GM06990 (cell line): Measurements from ENCODE around the gene HMGCL.
"Not testable (repeated sequence)": the region's sequence is repeated elsewhere in the genome, so short reads cannot be mapped to it uniquely, and the experiment has no call there.

ENCODE experiments used
- DNase-seq: peaks from one replicate; pipeline ENCODE4 v3.0.0-alpha.2; 2011; ENCODE audit not compliant: insufficient read length; ENCODE audit errors: extremely low read depth
- H3K27me3 ChIP-seq: replicated peaks from 2 replicates; pipeline ENCODE4 v1.6.0; 2011; ENCODE audit warnings: low read length; ENCODE audit not compliant: control insufficient read depth, insufficient read depth
- H3K36me3 ChIP-seq: 2 replicates; pipeline ENCODE4 v1.5.1; 2011; ENCODE audit warnings: low read length; ENCODE audit not compliant: control insufficient read depth, insufficient read depth
- H3K4me3 ChIP-seq: replicated peaks from 2 replicates; pipeline ENCODE4 v1.5.1; 2011; ENCODE audit warnings: low read depth, mild to moderate bottlenecking, control low read depth, low read length
- TF ChIP-seq, protein P1 (sequence below): IDR thresholded peaks from 2 replicates; pipeline ENCODE4 v1.5.1; 2011; ENCODE audit warnings: low read length, control low read depth, mild to moderate bottlenecking, inconsistent platforms; ENCODE audit not compliant: insufficient read depth, poor library complexity, severe bottlenecking

Gene HMGCL

DNA sequence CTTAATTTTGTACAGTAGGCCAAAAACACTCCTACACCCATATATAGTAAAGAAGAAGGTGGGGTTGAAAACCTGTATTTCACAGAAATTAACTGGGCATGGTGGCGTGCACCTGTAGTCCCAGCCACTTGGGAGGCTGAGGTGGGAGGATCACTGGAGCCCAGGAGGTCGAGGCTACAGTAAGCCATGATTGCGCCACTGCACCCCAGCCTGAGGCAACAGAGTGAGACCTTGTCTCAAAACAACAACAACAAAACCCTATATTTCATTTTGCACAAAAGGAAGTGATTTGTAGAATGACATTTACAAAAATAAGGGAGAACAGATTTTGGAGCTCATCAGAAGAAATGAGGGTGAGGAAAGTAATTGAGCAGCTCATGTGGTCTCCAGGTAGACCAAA, 36.5 kb downstream of the HMGCL start:
- TF ChIP-seq, protein P1, sequence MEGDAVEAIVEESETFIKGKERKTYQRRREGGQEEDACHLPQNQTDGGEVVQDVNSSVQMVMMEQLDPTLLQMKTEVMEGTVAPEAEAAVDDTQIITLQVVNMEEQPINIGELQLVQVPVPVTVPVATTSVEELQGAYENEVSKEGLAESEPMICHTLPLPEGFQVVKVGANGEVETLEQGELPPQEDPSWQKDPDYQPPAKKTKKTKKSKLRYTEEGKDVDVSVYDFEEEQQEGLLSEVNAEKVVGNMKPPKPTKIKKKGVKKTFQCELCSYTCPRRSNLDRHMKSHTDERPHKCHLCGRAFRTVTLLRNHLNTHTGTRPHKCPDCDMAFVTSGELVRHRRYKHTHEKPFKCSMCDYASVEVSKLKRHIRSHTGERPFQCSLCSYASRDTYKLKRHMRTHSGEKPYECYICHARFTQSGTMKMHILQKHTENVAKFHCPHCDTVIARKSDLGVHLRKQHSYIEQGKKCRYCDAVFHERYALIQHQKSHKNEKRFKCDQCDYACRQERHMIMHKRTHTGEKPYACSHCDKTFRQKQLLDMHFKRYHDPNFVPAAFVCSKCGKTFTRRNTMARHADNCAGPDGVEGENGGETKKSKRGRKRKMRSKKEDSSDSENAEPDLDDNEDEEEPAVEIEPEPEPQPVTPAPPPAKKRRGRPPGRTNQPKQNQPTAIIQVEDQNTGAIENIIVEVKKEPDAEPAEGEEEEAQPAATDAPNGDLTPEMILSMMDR: no peak
- DNase-seq: no peak
- Histone ChIP-seq H3K36me3 (peaks cover 10% of the 10 kb centered on the region), H3K4me3 (no peak overlapping the region), H3K27me3 (no peaks in the 10 kb centered on the region)

- no peak for DNase-seq
- H3K4me3 ChIP-seq: no peak overlapping the region
- H3K36me3 ChIP-seq: peaks cover 6% of the 10 kb centered on the region
- TF ChIP-seq, protein P1: no peak
- no peaks in the 10 kb centered on the region for H3K27me3 ChIP-seq
These were observed 37.5 kb downstream of the HMGCL start for GRCh38 chr1:23787701-23788100.

GRCh38 chr1:23784846-23785245, 40.4 kb downstream of the HMGCL start:
- H3K27me3 ChIP-seq: no peaks in the 10 kb centered on the region
- no peak overlapping the region for H3K4me3 ChIP-seq
- no peak for DNase-seq
- peaks cover 6% of the 10 kb centered on the region for H3K36me3 ChIP-seq
- TF ChIP-seq, protein P1: no peak

DNA sequence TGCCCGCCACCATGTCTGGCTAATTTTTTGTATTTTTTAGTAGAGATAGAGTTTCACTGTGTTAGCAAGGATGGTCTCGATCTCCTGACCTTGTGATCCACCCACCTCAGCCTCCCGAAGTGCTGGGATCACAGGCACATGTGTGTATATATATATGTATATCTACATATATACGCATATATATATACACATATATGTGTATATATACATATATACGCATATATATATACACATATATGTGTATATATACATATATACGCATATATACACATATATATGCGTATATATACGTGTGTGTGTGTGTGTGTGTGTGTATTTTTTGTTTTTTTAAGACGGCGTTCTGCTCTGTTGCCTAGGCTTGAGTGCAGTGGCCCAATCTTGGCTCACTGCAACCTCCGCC, 42.1 kb downstream of the HMGCL start:
- DNase-seq, H3K27me3 ChIP-seq, H3K4me3 ChIP-seq, H3K36me3 ChIP-seq: not testable (repeated sequence)

- TF ChIP-seq, protein P1: no peak
- no peak for DNase-seq
- Histone ChIP-seq H3K4me3 (no peak overlapping the region; the same call in 1 of the 2 replicates), H3K36me3 (no peaks in the 10 kb centered on the region; the same call in 1 of the 2 replicates), H3K27me3 (no peaks in the 10 kb centered on the region)
These were observed 45.3 kb downstream of the HMGCL start for GRCh38 chr1:23779826-23780371.

DNA sequence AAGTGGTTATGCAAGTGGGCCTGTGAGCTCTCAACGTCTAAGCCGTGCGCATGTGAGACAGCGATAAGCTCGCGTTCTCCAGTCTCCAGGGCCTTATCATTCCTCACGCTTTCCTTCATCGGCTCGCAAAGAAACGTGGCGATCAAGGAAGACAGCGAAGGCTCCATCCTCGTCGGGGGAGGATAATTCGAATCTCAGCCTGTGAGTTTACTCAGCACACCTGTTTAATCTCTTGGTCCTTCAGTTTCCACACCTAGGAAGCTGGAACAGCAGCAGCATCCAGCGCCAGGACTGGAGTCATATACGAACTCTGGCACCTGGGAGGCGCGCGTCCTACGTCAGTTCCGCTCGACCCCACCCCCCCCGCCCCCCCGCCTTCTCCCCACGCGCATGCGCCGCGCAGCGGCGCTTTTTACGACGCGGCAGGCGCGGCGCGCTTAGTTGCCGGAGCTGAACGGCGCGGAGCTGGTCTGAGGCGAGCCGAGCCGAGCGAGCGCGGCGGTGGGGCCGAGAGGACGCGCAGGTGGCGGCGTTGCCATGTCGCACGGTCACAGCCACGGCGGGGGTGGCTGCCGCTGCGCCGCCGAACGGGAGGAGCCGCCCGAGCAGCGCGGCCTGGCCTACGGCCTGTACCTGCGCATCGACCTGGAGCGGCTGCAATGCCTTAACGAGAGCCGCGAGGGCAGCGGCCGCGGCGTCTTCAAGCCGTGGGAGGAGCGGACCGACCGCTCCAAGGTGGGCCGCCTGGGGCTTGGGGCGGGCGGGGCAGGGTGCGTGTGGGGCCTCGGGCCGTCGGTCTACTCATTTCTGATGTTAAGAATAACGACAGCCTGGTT, 47.0 kb downstream of the HMGCL start, which contains the start of gene PITHD1:
Gene PITHD1 (plus strand): TSS at position 440 of the 836 bp plus-strand sequence. CDS start 98 bp downstream, at position 538.
- Histone ChIP-seq H3K36me3 (no peaks in the 10 kb centered on the region), H3K4me3 (peak within 1 kb of the TSS; percentile 97), H3K27me3 (no peaks in the 10 kb centered on the region)
- DNase-seq: peak; percentile 93
- TF ChIP-seq, protein P1: no peak
